GM18517 (cell line): ENCODE data around the gene TMEM178B.
"Not testable (repeated sequence)": the region's sequence is repeated elsewhere in the genome, so short reads cannot be mapped to it uniquely, and the experiment has no call there.

Experiments used
- ATAC-seq: cut with Tn5 transposase; IDR thresholded peaks from one replicate; pipeline ENCODE4 v1.9.1; 2021; ENCODE audit warnings: mild to moderate bottlenecking, moderate library complexity; ENCODE audit not compliant: unreplicated experiment

TMEM178B gene

GRCh38 chr7:141377906-141378305 is 304.0 kb downstream of the TMEM178B start:
- no peak for ATAC-seq

GRCh38 chr7:141378405-141378804 is 304.5 kb downstream of the TMEM178B start:
- no peak for ATAC-seq

- no peak for ATAC-seq
Observed at GRCh38 chr7:141381794-141382427, 308.0 kb downstream of the TMEM178B start.

GRCh38 chr7:141383356-141383755 is 309.5 kb downstream of the TMEM178B start:
- not testable (repeated sequence) for ATAC-seq

- ATAC-seq, result no peak
Observed at GRCh38 chr7:141386881-141387280, 313.0 kb downstream of the TMEM178B start.

GRCh38 chr7:141387521-141388217 is 313.8 kb downstream of the TMEM178B start:
- ATAC-seq, result no peak

- no peak for ATAC-seq
Observed at GRCh38 chr7:141389140-141389796, 315.4 kb downstream of the TMEM178B start.

- ATAC-seq, result no peak
Observed at GRCh38 chr7:141390339-141390738, 316.5 kb downstream of the TMEM178B start.

GRCh38 chr7:141393056-141393455 is 319.2 kb downstream of the TMEM178B start:
- ATAC-seq, result no peak

GRCh38 chr7:141397236-141398163 is 323.6 kb downstream of the TMEM178B start:
- ATAC-seq, result no peak

- no peak for ATAC-seq
Observed at GRCh38 chr7:141400356-141400755, 326.5 kb downstream of the TMEM178B start.

- ATAC-seq, result no peak
Observed at GRCh38 chr7:141402277-141402996, 328.6 kb downstream of the TMEM178B start.

- not testable (repeated sequence) for ATAC-seq
Observed at GRCh38 chr7:141403846-141404245, 330.0 kb downstream of the TMEM178B start.

GRCh38 chr7:141406347-141406746 is 332.5 kb downstream of the TMEM178B start:
- no peak for ATAC-seq

GRCh38 chr7:141407893-141408292 is 334.0 kb downstream of the TMEM178B start:
- no peak for ATAC-seq

- no peak for ATAC-seq
Observed at GRCh38 chr7:141408440-141408839, 334.6 kb downstream of the TMEM178B start.

- no peak for ATAC-seq
Observed at GRCh38 chr7:141409219-141409618, 335.4 kb downstream of the TMEM178B start.

GRCh38 chr7:141409801-141410329 is 336.0 kb downstream of the TMEM178B start:
- ATAC-seq, result no peak

GRCh38 chr7:141410353-141411000 is 336.6 kb downstream of the TMEM178B start:
- no peak for ATAC-seq

GRCh38 chr7:141411133-141411532 is 337.3 kb downstream of the TMEM178B start:
- ATAC-seq, result no peak
